ENCODE results near the gene LRRC7. TPM values are rescaled to one million over a fixed set of nuclear protein-coding genes. Genes with fewer than 3 reads are reported as not detected.

The LRRC7 gene
- total RNA-seq, 1 experiment from 2014 or later, result not detected

DNA sequence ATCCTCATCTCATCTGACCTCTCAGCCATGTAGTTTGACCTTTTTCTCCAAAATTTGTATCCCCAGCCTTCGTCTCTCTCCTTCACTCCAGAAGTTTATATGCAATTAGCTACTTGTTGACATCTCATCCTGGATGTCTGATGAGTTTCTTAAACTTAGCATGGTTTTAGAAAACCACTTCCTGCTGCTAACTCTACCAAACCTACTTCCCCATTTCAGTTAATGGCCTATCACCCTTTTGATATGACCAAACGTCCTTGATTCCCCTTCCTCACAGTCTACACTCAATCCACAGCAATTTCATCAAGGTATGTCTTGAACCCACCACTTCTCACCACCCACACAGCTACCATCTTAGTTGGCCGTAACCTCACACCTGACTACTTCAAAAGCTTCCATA lies 515.8 kb downstream of the LRRC7 start:
- no peak overlapping the region for H3K4me3 ChIP-seq (ENCODE audit: low read depth in 2 of 2, low read length in 2 of 2)
- no TSS peak for BruUV-seq (replicated peaks)
- POLR2A ChIA-PET, result no interaction called here
- intact Hi-C loops (cut with micrococcal nuclease; ENCODE audit: unreplicated experiment), result no loop called here
- TF ChIP-seq, protein P1, sequence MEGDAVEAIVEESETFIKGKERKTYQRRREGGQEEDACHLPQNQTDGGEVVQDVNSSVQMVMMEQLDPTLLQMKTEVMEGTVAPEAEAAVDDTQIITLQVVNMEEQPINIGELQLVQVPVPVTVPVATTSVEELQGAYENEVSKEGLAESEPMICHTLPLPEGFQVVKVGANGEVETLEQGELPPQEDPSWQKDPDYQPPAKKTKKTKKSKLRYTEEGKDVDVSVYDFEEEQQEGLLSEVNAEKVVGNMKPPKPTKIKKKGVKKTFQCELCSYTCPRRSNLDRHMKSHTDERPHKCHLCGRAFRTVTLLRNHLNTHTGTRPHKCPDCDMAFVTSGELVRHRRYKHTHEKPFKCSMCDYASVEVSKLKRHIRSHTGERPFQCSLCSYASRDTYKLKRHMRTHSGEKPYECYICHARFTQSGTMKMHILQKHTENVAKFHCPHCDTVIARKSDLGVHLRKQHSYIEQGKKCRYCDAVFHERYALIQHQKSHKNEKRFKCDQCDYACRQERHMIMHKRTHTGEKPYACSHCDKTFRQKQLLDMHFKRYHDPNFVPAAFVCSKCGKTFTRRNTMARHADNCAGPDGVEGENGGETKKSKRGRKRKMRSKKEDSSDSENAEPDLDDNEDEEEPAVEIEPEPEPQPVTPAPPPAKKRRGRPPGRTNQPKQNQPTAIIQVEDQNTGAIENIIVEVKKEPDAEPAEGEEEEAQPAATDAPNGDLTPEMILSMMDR (IDR thresholded peaks at IDR 0.05), result no peak
- TF ChIP-seq TCF7L2 (IDR thresholded peaks at IDR 0.05; ENCODE audit: low read depth, low read length), result no peak
- TF ChIP-seq POLR2AphosphoS5 (IDR thresholded peaks at IDR 0.05; ENCODE audit: low read depth, low read length), result no peak
- TF ChIP-seq, protein P2, sequence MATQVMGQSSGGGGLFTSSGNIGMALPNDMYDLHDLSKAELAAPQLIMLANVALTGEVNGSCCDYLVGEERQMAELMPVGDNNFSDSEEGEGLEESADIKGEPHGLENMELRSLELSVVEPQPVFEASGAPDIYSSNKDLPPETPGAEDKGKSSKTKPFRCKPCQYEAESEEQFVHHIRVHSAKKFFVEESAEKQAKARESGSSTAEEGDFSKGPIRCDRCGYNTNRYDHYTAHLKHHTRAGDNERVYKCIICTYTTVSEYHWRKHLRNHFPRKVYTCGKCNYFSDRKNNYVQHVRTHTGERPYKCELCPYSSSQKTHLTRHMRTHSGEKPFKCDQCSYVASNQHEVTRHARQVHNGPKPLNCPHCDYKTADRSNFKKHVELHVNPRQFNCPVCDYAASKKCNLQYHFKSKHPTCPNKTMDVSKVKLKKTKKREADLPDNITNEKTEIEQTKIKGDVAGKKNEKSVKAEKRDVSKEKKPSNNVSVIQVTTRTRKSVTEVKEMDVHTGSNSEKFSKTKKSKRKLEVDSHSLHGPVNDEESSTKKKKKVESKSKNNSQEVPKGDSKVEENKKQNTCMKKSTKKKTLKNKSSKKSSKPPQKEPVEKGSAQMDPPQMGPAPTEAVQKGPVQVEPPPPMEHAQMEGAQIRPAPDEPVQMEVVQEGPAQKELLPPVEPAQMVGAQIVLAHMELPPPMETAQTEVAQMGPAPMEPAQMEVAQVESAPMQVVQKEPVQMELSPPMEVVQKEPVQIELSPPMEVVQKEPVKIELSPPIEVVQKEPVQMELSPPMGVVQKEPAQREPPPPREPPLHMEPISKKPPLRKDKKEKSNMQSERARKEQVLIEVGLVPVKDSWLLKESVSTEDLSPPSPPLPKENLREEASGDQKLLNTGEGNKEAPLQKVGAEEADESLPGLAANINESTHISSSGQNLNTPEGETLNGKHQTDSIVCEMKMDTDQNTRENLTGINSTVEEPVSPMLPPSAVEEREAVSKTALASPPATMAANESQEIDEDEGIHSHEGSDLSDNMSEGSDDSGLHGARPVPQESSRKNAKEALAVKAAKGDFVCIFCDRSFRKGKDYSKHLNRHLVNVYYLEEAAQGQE (IDR thresholded peaks at IDR 0.05; ENCODE audit: insufficient read depth in 1 of 2, low read depth in 2 of 2, low read length in 1 of 2), result no peak
- TF ChIP-seq SIN3A (IDR thresholded peaks at IDR 0.05; ENCODE audit: borderline replicate concordance, insufficient read depth, low read depth, low read length), result no peak
- H3K27me3 ChIP-seq (ENCODE audit: control insufficient read depth, insufficient read depth, low read length), result no peaks in the 10 kb centered on the region
- in situ Hi-C loops (cut with HindIII; ENCODE audit: low pct_unique_long_range_greater_than_20kb, low sequenced_read_pairs), result no loop called here
- no peak for DNase-seq (ENCODE audit: low read depth, low spot score)
- H3K36me3 ChIP-seq (ENCODE audit: control insufficient read depth, insufficient read depth, low read length), result no peaks in the 10 kb centered on the region
- CTCF ChIA-PET, result no interaction called here
- no peak overlapping the region for H3K27ac ChIP-seq (ENCODE audit: low read length)
- H3K9me3 ChIP-seq (ENCODE audit: control insufficient read depth, insufficient read depth, low read depth, low read length), result no peaks in the 10 kb centered on the region
- no peak for ATAC-seq
- H3K4me1 ChIP-seq (ENCODE audit: control insufficient read depth, insufficient read depth, low read length), result no peaks in the 10 kb centered on the region

DNA sequence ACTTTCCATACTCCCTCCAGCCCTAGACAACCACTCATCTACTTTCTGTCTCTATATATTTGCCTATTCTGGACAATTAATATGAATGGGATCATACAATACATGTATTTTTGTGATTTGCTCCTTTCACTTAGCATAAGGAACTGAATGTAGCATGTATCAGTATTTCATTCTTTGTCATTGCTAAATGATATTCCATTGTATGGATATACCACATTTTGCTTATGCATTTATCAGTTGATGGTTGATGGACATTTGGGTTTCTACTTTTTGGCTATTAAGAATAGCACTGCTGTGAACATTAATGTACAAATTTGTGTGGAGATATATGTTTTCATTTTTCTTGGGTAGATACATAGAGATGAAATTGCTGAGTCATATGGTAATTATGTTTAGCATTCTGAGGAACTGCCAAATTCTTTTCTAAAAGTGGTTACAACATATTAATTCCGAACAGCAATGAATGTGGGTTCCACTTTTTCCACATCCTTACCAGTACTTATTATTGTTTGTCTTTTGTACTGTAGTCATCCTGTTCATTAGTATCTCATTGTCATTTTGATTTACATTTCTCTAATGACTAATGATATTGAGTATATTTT lies 516.7 kb downstream of the LRRC7 start:
- BruUV-seq (replicated peaks), result no TSS peak
- no peak for ATAC-seq
- in situ Hi-C loops (cut with HindIII; ENCODE audit: low pct_unique_long_range_greater_than_20kb, low sequenced_read_pairs) (no loop called here), intact Hi-C loops (cut with micrococcal nuclease; ENCODE audit: unreplicated experiment) (no loop called here)
- CTCF ChIA-PET, result no interaction called here
- Histone ChIP-seq H3K27me3 (ENCODE audit: control insufficient read depth, insufficient read depth, low read length) (no peaks in the 10 kb centered on the region), H3K27ac (ENCODE audit: low read length) (no peak overlapping the region), H3K4me1 (ENCODE audit: control insufficient read depth, insufficient read depth, low read length) (no peaks in the 10 kb centered on the region), H3K9me3 (ENCODE audit: control insufficient read depth, insufficient read depth, low read depth, low read length) (no peaks in the 10 kb centered on the region), H3K4me3 (ENCODE audit: low read depth in 2 of 2, low read length in 2 of 2) (no peak overlapping the region), H3K36me3 (ENCODE audit: control insufficient read depth, insufficient read depth, low read length) (no peaks in the 10 kb centered on the region)
- POLR2A ChIA-PET, result no interaction called here
- DNase-seq (ENCODE audit: low read depth, low spot score), result no peak
- no peak for TF ChIP-seq SIN3A (IDR thresholded peaks at IDR 0.05; ENCODE audit: borderline replicate concordance, insufficient read depth, low read depth, low read length)
- TF ChIP-seq, protein P1 (IDR thresholded peaks at IDR 0.05), result no peak
- TF ChIP-seq, protein P2 (IDR thresholded peaks at IDR 0.05; ENCODE audit: insufficient read depth in 1 of 2, low read depth in 2 of 2, low read length in 1 of 2), result no peak
- no peak for TF ChIP-seq POLR2AphosphoS5 (IDR thresholded peaks at IDR 0.05; ENCODE audit: low read depth, low read length)
- TF ChIP-seq TCF7L2 (IDR thresholded peaks at IDR 0.05; ENCODE audit: low read depth, low read length), result no peak

Measured in Panc1 (cell line).